Gastroesophageal sphincter (tissue), 3 donors: ENCODE results near the gene STIM2.

Experiments
- POLR2A ChIP-seq, 2 donors: fragments of 450-650 bp; IDR thresholded peaks; one replicate each; pipeline ENCODE4 v1.6.1; 2017; ENCODE audit warnings: antibody characterized with exemption in 2 of 2, mild to moderate bottlenecking in 2 of 2, moderate library complexity in 1 of 2
- TF ChIP-seq, protein P1 (sequence below), 4 experiments: fragments of 200-600 bp in 2 of 4; fragments of 450-650 bp in 2 of 4; sonication (generic) in 1 of 4; IDR thresholded peaks; one replicate each; pipeline ENCODE4 v1.5.1; 2017 to 2019; ENCODE audit warnings: antibody characterized with exemption in 4 of 4, mild to moderate bottlenecking in 2 of 4, moderate library complexity in 2 of 4

DNA sequence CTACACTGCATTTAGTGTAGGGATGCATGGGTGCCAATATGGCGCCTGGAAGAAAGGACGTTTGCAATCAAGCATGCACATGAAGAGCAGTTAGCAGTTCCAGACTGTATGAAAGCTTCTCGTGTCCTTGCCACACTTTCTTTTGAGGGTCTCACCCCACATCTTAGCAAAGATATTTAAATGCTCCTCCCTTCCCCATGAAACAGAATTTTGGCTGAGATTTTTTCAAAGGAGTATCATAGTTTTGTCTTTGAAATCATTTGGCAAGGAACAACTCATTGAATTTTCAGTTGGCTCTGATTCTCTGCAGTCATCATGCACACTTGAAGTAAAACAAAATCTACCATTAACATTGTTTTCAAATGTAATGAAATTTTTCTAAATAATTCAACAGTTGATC lies 39.6 kb upstream of the STIM2 start:
- TF ChIP-seq, protein P1, sequence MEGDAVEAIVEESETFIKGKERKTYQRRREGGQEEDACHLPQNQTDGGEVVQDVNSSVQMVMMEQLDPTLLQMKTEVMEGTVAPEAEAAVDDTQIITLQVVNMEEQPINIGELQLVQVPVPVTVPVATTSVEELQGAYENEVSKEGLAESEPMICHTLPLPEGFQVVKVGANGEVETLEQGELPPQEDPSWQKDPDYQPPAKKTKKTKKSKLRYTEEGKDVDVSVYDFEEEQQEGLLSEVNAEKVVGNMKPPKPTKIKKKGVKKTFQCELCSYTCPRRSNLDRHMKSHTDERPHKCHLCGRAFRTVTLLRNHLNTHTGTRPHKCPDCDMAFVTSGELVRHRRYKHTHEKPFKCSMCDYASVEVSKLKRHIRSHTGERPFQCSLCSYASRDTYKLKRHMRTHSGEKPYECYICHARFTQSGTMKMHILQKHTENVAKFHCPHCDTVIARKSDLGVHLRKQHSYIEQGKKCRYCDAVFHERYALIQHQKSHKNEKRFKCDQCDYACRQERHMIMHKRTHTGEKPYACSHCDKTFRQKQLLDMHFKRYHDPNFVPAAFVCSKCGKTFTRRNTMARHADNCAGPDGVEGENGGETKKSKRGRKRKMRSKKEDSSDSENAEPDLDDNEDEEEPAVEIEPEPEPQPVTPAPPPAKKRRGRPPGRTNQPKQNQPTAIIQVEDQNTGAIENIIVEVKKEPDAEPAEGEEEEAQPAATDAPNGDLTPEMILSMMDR (IDR thresholded peaks at IDR 0.05): no peak
- no peak for TF ChIP-seq POLR2A (IDR thresholded peaks at IDR 0.05)
